PFSK-1 (cell line): ENCODE data around the gene NRSN2.

Experiments
- POLR2AphosphoS5 ChIP-seq: IDR thresholded peaks from 2 replicates; pipeline ENCODE4 v1.6.1; 2012; ENCODE audit warnings: low read depth, mild to moderate bottlenecking, control low read depth, low read length, moderate library complexity
- TAF1 ChIP-seq: IDR thresholded peaks from 2 replicates; pipeline ENCODE4 v1.6.1; 2012; ENCODE audit warnings: low read length, control low read depth, borderline replicate concordance; ENCODE audit not compliant: insufficient read depth
- TF ChIP-seq, protein P1 (sequence below), 2 experiments: IDR thresholded peaks; 2 replicates each; pipeline versions ENCODE4 v1.6.1 to v1.8.0; 2011 to 2012; ENCODE audit warnings: low read depth in 2 of 2, low read length in 2 of 2, control low read depth in 1 of 2, inconsistent platforms in 1 of 2, mild to moderate bottlenecking in 1 of 2, moderate library complexity in 1 of 2; ENCODE audit not compliant: insufficient read depth in 1 of 2

DNA sequence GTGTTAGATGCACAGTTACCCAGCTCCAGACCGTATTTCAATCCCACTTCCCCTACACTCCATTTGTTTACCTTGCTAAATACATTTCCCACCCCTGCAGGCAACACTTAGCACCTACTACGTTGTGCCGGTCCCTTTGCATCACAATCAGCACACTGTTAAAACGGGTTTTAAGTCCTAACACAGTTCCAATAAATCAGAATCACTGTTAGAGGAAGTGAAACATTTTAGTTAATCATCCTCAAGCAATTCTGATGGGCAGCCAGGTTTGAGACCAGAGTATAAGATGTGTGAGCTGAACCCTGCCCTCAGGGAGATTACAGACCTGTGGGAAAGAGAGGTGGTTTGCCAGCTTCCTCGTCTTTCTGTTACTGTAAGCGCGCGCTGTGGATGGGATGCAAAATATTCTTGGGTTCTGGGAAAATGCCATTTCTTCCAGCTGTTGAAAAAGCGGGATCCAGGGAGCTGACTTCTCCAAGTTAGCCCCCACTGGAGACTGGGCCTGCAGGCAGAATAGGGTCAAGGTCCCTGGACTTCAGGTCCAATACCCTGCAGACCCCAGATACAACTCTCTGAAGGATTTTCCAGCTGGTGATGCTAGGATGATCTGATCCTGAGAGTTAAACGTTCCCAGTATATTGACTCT lies 46.4 kb upstream of the NRSN2 start:
- TF ChIP-seq TAF1 (no peak), POLR2AphosphoS5 (no peak)
- TF ChIP-seq, protein P1, sequence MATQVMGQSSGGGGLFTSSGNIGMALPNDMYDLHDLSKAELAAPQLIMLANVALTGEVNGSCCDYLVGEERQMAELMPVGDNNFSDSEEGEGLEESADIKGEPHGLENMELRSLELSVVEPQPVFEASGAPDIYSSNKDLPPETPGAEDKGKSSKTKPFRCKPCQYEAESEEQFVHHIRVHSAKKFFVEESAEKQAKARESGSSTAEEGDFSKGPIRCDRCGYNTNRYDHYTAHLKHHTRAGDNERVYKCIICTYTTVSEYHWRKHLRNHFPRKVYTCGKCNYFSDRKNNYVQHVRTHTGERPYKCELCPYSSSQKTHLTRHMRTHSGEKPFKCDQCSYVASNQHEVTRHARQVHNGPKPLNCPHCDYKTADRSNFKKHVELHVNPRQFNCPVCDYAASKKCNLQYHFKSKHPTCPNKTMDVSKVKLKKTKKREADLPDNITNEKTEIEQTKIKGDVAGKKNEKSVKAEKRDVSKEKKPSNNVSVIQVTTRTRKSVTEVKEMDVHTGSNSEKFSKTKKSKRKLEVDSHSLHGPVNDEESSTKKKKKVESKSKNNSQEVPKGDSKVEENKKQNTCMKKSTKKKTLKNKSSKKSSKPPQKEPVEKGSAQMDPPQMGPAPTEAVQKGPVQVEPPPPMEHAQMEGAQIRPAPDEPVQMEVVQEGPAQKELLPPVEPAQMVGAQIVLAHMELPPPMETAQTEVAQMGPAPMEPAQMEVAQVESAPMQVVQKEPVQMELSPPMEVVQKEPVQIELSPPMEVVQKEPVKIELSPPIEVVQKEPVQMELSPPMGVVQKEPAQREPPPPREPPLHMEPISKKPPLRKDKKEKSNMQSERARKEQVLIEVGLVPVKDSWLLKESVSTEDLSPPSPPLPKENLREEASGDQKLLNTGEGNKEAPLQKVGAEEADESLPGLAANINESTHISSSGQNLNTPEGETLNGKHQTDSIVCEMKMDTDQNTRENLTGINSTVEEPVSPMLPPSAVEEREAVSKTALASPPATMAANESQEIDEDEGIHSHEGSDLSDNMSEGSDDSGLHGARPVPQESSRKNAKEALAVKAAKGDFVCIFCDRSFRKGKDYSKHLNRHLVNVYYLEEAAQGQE (IDR thresholded peaks at IDR 0.05; ENCODE audit: insufficient read depth in 1 of 2, low read depth in 2 of 2, low read length in 2 of 2), result no peak
